Endothelial cell of coronary artery (primary cell): ENCODE data around the gene TTI1. TPM values are rescaled to one million over a fixed set of nuclear protein-coding genes. Genes with fewer than 3 reads are reported as not detected.

ENCODE experiments used
- total RNA-seq: library from RNA; depleted of rRNA; stranded (reverse); fragments of >200 nt; gene quantifications from 2 replicates; pipeline ENCODE4 v1.2.3, GENCODE V29; 2014

The TTI1 gene
- total RNA-seq = 15.3 and 17.9 TPM in 2 replicates

GRCh38 chr20:38033330-38034107 lies at the start of gene TTI1, which contains the start of gene RPRD1B:
TTI1 (minus strand) TSS chr20:38033456; CDS start chr20:38013816, 19,640 bp downstream.
RPRD1B (plus strand) TSS chr20:38033746; CDS start chr20:38033948, 202 bp downstream.

Other genes with a start within 250 kb of the TTI1 start
- gene VSTM2L, start 130.3 kb downstream of the TTI1 start, total RNA-seq = 0.27 and 2.0 TPM in 2 replicates
- 12.8 and 19.8 TPM in 2 replicates for gene RPRD1B, start 290 bp upstream of the TTI1 start, total RNA-seq
- gene TGM2, start 131.8 kb upstream of the TTI1 start, total RNA-seq = 563 and 875 TPM in 2 replicates
- gene KIAA1755, start 227.3 kb upstream of the TTI1 start, total RNA-seq = under 0.01 and 2.4 TPM in 2 replicates